ENCODE measurements around the gene CDC6. TPM values are rescaled to one million over a fixed set of nuclear protein-coding genes. Genes with fewer than 3 reads are reported as not detected.

Gene CDC6
- total RNA-seq, 1 donor from 2014 or later, result 18.2 TPM

DNA sequence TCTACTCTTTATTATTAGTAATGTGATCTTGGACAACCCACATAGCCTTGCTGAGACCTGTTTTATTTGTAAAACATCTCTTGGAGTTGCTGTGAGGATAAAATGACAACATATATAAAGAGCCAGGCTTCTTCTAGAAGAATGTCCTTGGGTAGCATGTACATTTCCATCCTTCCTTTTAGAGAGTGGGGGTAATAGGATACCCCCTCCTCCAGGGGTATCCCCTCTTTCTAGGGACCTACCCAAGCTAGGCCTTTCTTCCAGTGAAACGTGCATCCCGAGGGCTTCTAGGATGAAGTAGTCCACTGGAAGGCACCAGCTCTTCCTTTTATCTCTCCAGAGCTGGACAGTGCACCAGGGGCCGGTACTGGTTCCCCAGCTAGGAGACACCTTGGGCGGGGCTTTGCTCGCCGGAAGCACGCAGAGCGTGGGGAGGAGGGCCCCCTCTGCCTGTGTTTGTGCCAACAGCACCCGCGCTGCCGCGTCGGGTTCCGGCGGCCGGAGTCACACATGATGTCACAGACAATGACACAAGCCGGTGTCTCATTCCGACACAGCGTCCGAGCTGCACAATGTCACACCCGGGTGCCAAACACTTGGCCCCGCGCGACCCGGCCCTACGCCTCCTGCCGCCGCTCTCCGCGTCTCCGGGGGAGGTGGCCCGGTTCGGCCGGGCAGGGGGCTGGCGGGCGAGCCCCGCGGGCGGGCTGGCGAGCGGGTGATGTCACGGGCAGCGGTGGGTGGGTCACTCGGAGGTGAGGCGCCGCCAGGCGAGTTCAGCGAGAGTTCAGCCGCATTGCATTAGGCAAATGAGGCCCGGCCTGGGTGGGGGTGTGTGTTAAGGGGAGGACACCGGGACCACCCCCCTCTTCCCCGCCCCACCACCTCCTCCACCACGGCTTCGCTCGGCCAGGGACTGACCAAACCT lies 53.5 kb downstream of the CDC6 start:
- peak overlapping the region; percentile 90 for H3K4me3 Mint-ChIP-seq (ENCODE audit: unreplicated experiment)
- H3K27ac Mint-ChIP-seq (ENCODE audit: unreplicated experiment), result peak overlapping the region; percentile 77
- H3K36me3 Mint-ChIP-seq (ENCODE audit: low read depth, unreplicated experiment), result peaks cover 13% of the 10 kb centered on the region
- H3K27me3 Mint-ChIP-seq (ENCODE audit: unreplicated experiment), result peaks cover 18% of the 10 kb centered on the region
- peaks cover 53% of the 10 kb centered on the region for H3K4me1 Mint-ChIP-seq (ENCODE audit: unreplicated experiment)
- peak; percentile 71 for DNase-seq (ENCODE audit: low spot score)
- TF ChIP-seq, protein P1, sequence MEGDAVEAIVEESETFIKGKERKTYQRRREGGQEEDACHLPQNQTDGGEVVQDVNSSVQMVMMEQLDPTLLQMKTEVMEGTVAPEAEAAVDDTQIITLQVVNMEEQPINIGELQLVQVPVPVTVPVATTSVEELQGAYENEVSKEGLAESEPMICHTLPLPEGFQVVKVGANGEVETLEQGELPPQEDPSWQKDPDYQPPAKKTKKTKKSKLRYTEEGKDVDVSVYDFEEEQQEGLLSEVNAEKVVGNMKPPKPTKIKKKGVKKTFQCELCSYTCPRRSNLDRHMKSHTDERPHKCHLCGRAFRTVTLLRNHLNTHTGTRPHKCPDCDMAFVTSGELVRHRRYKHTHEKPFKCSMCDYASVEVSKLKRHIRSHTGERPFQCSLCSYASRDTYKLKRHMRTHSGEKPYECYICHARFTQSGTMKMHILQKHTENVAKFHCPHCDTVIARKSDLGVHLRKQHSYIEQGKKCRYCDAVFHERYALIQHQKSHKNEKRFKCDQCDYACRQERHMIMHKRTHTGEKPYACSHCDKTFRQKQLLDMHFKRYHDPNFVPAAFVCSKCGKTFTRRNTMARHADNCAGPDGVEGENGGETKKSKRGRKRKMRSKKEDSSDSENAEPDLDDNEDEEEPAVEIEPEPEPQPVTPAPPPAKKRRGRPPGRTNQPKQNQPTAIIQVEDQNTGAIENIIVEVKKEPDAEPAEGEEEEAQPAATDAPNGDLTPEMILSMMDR (IDR thresholded peaks at IDR 0.05; ENCODE audit: unreplicated experiment), result no peak
- H3K9me3 Mint-ChIP-seq (ENCODE audit: unreplicated experiment), result no peaks in the 10 kb centered on the region

DNA sequence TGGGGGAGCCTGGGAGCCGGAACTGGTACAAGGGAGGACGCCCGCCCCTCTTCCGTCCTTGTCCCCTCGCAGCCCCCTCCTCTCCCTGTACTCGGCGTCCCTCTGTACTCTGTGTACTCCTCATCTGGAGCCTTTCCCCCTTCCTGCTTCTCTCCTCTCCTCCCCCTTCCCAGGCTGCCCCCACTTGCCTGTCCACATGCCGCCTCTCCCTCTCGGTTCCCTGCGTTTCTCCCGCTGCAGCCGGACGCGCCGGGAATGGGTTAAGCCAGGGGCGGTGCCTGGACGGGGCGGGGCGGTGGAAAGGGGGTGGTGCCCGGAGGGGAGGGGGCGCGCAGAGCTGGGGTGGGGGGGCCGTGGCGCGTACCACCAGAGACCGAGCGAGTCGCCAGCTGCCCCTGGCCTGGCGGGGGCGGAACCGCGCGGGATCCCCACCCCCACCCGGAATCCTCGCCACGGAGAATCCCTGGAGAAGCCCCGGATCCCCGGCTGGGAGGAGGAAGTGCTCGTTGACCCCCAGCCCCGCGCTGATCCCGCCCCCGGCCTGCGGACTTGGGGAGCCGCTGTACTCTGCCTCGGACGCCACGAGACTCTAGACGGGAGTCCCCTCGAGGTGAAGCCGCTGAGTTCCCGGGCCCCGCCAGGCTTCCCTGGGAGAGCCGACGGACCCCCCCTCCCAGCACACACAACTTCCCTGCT lies 54.3 kb downstream of the CDC6 start:
- H3K36me3 Mint-ChIP-seq (ENCODE audit: low read depth, unreplicated experiment), result peaks cover 13% of the 10 kb centered on the region
- H3K27me3 Mint-ChIP-seq (ENCODE audit: unreplicated experiment), result peaks cover 19% of the 10 kb centered on the region
- no peaks in the 10 kb centered on the region for H3K9me3 Mint-ChIP-seq (ENCODE audit: unreplicated experiment)
- peak overlapping the region; percentile 97 for H3K4me3 Mint-ChIP-seq (ENCODE audit: unreplicated experiment)
- TF ChIP-seq, protein P1 (IDR thresholded peaks at IDR 0.05; ENCODE audit: unreplicated experiment), result no peak
- peaks cover 57% of the 10 kb centered on the region for H3K4me1 Mint-ChIP-seq (ENCODE audit: unreplicated experiment)
- peak; percentile 80 for DNase-seq (ENCODE audit: low spot score)
- no peak overlapping the region for H3K27ac Mint-ChIP-seq (ENCODE audit: unreplicated experiment)

DNA sequence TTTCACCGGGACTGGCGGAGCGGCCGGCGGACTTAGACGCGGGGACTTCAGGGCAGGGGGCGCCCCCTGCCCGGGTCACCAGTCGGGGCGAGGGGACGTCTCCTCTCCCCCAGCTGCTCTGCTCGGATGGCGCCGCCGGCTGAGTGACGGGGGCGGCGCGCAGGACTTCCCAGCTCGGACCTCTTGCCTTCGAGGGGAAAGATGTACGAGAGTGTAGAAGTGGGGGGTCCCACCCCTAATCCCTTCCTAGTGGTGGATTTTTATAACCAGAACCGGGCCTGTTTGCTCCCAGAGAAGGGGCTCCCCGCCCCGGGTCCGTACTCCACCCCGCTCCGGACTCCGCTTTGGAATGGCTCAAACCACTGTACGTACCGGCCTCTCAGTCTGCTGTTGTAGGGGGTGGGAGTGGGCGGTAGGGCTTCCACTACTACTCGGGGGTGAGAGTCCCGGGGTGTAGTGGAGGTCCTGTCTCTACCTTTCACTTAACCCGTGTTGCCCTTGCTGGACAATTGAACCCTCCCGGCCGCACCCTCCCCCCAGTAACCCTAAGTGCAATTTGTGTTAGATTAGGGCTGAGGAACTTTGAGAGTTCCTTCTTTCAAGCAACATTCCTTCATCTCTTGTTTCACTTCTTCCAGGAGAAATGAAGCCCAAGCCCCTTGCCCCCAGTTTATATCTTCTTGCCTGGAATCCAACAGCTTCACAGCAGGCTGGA lies 55.0 kb downstream of the CDC6 start:
- H3K9me3 Mint-ChIP-seq (ENCODE audit: unreplicated experiment), result no peaks in the 10 kb centered on the region
- TF ChIP-seq, protein P1 (IDR thresholded peaks at IDR 0.05; ENCODE audit: unreplicated experiment), result no peak
- peaks cover 19% of the 10 kb centered on the region for H3K27me3 Mint-ChIP-seq (ENCODE audit: unreplicated experiment)
- peaks cover 13% of the 10 kb centered on the region for H3K36me3 Mint-ChIP-seq (ENCODE audit: low read depth, unreplicated experiment)
- H3K27ac Mint-ChIP-seq (ENCODE audit: unreplicated experiment), result peak overlapping the region; percentile 84
- DNase-seq (ENCODE audit: low spot score), result no peak
- H3K4me3 Mint-ChIP-seq (ENCODE audit: unreplicated experiment), result peak overlapping the region; percentile 97
- H3K4me1 Mint-ChIP-seq (ENCODE audit: unreplicated experiment), result peaks cover 56% of the 10 kb centered on the region

DNA sequence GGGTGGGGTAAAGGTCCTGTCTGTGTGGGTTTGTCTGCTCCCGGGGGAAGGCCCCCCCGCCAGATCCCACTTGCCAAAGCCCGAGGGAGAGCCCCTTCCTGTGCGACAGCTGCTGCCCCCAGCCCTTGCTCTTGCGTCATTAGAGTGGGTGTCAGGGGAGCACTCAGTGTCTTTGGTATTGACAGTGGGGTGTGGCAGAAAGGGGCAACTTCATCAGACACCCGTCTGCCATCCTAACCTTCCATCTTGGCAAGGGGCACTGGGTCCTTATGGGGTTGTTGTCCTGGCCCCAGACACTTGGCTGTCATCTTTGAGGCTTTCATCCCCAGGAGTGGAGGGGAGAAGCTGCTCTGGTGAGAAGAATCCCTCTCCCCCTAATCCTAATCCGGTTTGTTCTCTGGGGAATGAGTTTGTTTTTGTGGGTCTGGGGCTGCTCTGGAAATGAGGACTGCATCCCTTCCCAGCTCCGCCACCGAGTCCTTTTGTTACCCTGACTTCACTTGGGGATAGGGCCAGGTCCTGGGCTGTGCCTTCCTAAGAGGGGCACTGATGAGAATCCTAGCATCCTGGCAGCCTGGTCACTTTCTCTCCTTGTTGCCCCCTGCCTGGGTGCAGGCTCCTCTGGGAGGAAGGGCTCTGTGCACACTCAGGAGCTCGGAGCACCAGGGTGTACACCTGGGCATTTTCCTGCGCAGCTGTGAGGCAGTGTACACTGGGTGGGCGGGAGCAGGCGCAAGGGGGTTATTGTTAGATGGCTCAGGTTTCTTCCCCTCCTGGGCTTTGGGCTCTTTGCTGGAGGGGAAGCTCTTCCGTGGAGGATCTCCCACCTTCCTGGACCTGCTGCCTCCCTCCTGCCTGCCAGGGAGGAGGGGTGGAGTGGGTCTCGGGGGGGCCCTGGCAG lies 55.8 kb downstream of the CDC6 start:
- H3K4me3 Mint-ChIP-seq (ENCODE audit: unreplicated experiment), result peak overlapping the region; percentile 97
- H3K36me3 Mint-ChIP-seq (ENCODE audit: low read depth, unreplicated experiment), result peaks cover 13% of the 10 kb centered on the region
- peak overlapping the region; percentile 98 for H3K27ac Mint-ChIP-seq (ENCODE audit: unreplicated experiment)
- H3K27me3 Mint-ChIP-seq (ENCODE audit: unreplicated experiment), result peaks cover 20% of the 10 kb centered on the region
- TF ChIP-seq, protein P1 (IDR thresholded peaks at IDR 0.05; ENCODE audit: unreplicated experiment), result no peak
- H3K4me1 Mint-ChIP-seq (ENCODE audit: unreplicated experiment), result peaks cover 57% of the 10 kb centered on the region
- DNase-seq (ENCODE audit: low spot score), result no peak
- no peaks in the 10 kb centered on the region for H3K9me3 Mint-ChIP-seq (ENCODE audit: unreplicated experiment)
